Fibroblast of the aortic adventitia (primary cell): ENCODE results near the gene PBX1. TPM values are rescaled to one million over a fixed set of nuclear protein-coding genes. Genes with fewer than 3 reads are reported as not detected.
"Not testable (repeated sequence)": the region's sequence is repeated elsewhere in the genome, so short reads cannot be mapped to it uniquely, and the experiment has no call there.

Experiments
- DNase-seq: peaks from one replicate; pipeline ENCODE4 v3.0.0-alpha.2; 2010; ENCODE audit warnings: low read depth
- H3K4me3 ChIP-seq: 2 replicates; pipeline ENCODE4 v1.5.1; 2011; ENCODE audit warnings: low read depth, mild to moderate bottlenecking, control low read depth, low read length, moderate library complexity
- CTCF ChIP-seq: IDR thresholded peaks from 2 replicates; pipeline ENCODE4 v1.5.1; 2011; ENCODE audit warnings: mild to moderate bottlenecking, low read length, control low read depth, inconsistent platforms; ENCODE audit not compliant: insufficient read depth
- total RNA-seq: library from RNA; depleted of rRNA; stranded (reverse); fragments of >200 nt; gene quantifications from 2 replicates; pipeline ENCODE4 v1.2.3, GENCODE V29; 2012; ENCODE audit warnings: low replicate concordance

The PBX1 gene
- total RNA-seq, 1 donor, result 95.6 TPM

DNA sequence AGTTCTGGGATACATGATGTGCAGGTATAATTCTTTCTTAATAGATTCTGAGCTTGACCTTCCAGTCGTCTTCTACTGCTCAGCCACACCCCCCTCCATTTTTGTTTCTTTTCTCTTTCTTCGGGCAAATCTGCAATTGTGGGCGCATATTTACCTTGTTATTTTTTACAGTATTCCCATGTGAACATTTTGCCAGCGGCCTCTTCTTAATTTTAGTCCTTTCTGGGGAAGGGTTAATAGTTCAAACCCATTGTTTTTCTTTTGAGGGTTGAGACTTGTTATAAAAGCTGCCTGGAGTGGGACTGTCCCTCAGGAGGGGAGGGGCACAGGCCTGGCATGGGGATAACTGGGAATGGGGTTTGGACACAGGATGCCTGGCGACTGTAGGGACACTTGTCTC, 40.3 kb downstream of the PBX1 start:
- DNase-seq, result no peak
- H3K4me3 ChIP-seq, result no peak overlapping the region
- no peak for TF ChIP-seq CTCF

GRCh38 chr1:164601399-164602100, 42.6 kb downstream of the PBX1 start:
- no peak for DNase-seq

DNA sequence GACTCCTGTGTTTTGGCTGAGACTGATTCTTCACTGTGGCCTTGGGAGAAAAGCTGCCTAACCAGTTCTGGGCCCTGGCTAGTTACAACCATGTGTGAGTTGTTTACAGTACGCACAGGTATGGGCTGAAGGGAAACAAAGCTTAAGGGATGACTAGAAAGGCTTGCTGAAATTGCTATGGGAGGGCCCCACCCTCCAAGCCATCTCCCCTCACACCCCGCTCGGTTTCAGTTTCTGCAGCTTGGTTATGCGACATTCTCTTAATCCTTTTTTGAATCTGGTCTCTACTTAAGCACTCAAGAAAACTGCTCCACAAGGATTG, 43.1 kb downstream of the PBX1 start:
- TF ChIP-seq CTCF, result no peak
- peak overlapping the region; percentile 9 for H3K4me3 ChIP-seq
- DNase-seq, result no peak

More at GRCh38 chr1:164601399-164602100, 42.6 kb downstream of the PBX1 start:
- TF ChIP-seq CTCF, result no peak
- peak overlapping the region; percentile 9 for H3K4me3 ChIP-seq

DNA sequence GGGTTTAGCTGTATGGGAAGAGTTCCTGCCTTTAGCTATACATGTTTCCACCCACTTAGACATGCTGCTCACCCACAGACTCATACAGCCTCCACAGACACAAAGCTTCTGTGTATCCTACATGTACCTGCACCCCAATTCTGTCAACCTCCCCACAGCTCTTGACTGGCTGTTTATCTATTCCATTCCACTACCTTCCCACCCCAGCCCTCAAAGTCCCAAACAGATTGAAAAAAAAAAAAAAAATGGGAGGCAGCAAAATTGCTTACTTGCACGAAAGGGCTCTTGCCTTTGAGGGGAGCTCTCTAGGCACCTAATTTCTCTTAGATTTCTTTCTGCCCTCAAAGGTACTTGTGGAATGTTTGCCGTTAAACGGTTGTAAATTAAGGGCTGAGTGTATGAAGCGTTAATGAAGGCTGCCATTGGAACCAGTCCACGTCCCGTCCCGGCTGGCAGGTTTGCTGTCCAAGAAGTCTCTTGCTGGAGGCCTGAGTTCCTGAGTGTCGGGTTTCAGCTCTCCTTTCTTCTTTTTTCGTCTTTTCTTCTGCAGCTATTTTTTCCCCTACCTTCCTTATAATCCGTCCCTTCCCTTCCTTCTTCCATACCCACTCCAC, 43.6 kb downstream of the PBX1 start:
- peak; percentile 67 for DNase-seq
- TF ChIP-seq CTCF, result no peak
- peak overlapping the region; percentile 13 for H3K4me3 ChIP-seq

DNA sequence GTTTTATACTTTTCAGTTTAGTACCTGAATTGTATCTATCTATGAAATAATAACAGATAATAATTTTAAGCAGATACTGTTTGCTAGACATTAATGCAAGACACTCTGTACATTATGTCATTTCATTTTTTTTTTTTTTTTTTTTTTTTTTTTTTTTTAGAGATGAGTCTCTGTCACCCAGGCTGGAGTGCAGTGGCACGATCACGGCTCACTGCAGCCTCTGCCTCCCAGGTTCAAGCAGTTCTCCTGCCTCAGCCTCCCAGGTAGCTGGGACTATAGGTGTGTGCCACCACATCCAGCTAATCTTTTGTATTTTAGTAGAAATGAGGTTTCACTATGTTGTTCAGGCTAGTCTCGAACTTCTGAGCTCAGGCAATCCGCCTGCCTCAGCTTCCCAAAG, 44.8 kb downstream of the PBX1 start:
- not testable (repeated sequence) for H3K4me3 ChIP-seq, DNase-seq

GRCh38 chr1:164604541-164604940, 45.6 kb downstream of the PBX1 start:
- TF ChIP-seq CTCF, result no peak
- H3K4me3 ChIP-seq, result no peak overlapping the region
- peak; percentile 55 for DNase-seq

GRCh38 chr1:164605254-164606091, 46.5 kb downstream of the PBX1 start:
- TF ChIP-seq CTCF, result no peak
- no peak for DNase-seq

More at GRCh38 chr1:164605254-164606091, 46.5 kb downstream of the PBX1 start:
- H3K4me3 ChIP-seq, result no peak overlapping the region
